ENCODE measurements around the gene IRGC.

The IRGC gene

GRCh38 chr19:43711751-43712355, 4.0 kb upstream of the IRGC start (continued):
- TF ChIP-seq ZNF785 (tag by site-specific recombination; IDR thresholded peaks at IDR 0.05) (no peak), ZNF530 (tag by site-specific recombination; IDR thresholded peaks at IDR 0.05; ENCODE audit: low read depth) (no peak), ZFP37 (tag by site-specific recombination; IDR thresholded peaks at IDR 0.05) (0 out of 2 replicates have a peak, but pooled peaks have one; percentile 54), CTCF (tag by site-specific recombination; IDR thresholded peaks at IDR 0.05) (no peak), ZSCAN4 (tag by site-specific recombination; IDR thresholded peaks at IDR 0.05) (no peak), ZNF426 (tag by site-specific recombination; IDR thresholded peaks at IDR 0.05) (no peak), EGR2 (tag by site-specific recombination; IDR thresholded peaks at IDR 0.05; ENCODE audit: low read depth) (no peak), ZNF37A (tag by site-specific recombination; IDR thresholded peaks at IDR 0.05) (no peak), ZBTB6 (tag by site-specific recombination; IDR thresholded peaks at IDR 0.05) (no peak), ZNF560 (tag by site-specific recombination; IDR thresholded peaks at IDR 0.05; ENCODE audit: borderline replicate concordance) (peak; percentile 27; the same call in 1 of the 2 replicates), KLF7 (tag by site-specific recombination; IDR thresholded peaks at IDR 0.05; ENCODE audit: borderline replicate concordance) (no peak), SP7 (tag by site-specific recombination; IDR thresholded peaks at IDR 0.05) (peak; percentile 59; the same call in 1 of the 2 replicates), TSHZ1 (tag by site-specific recombination; IDR thresholded peaks at IDR 0.05; ENCODE audit: borderline replicate concordance) (no peak), ATF2 (tag by site-specific recombination; IDR thresholded peaks at IDR 0.05; ENCODE audit: low read depth) (no peak), ZFP3 (tag by site-specific recombination; IDR thresholded peaks at IDR 0.05; ENCODE audit: low read depth) (no peak), ZNF747 (tag by site-specific recombination; IDR thresholded peaks at IDR 0.05) (no peak), ZNF76 (tag by site-specific recombination; IDR thresholded peaks at IDR 0.05; ENCODE audit: borderline replicate concordance, low read depth) (no peak), KLF8 (tag by site-specific recombination; IDR thresholded peaks at IDR 0.05) (no peak), ZSCAN16 (tag by site-specific recombination; IDR thresholded peaks at IDR 0.05) (no peak), ZNF501 (tag by site-specific recombination; IDR thresholded peaks at IDR 0.05) (0 out of 2 replicates have a peak, but pooled peaks have one; percentile 26), PRDM10 (tag by site-specific recombination; IDR thresholded peaks at IDR 0.05) (0 out of 2 replicates have a peak, but pooled peaks have one; percentile 16), ZNF335 (tag by site-specific recombination; conservative IDR thresholded peaks at IDR 0.05) (no peak), SP2 (tag by site-specific recombination; IDR thresholded peaks at IDR 0.05) (no peak), PRDM1 (tag by site-specific recombination; IDR thresholded peaks at IDR 0.05) (peak; percentile 12; the same call in 1 of the 2 replicates), ELK4 (IDR thresholded peaks at IDR 0.05; ENCODE audit: borderline replicate concordance, low read depth, low read length) (no peak), ZNF184 (tag by site-specific recombination; IDR thresholded peaks at IDR 0.05) (no peak)
